Osteoblast (primary cell): ENCODE measurements around the gene SEPTIN12. TPM values are rescaled to one million over a fixed set of nuclear protein-coding genes. Genes with fewer than 3 reads are reported as not detected.

ENCODE experiments used
- DNase-seq: peaks from one replicate; pipeline ENCODE4 v3.0.0; 2011; ENCODE audit warnings: low spot score, mixed read lengths; ENCODE audit not compliant: insufficient read length; ENCODE audit errors: missing footprints
- H2AFZ ChIP-seq: 2 replicates; pipeline ENCODE4 v1.6.0; 2011; ENCODE audit warnings: mild to moderate bottlenecking, low read length
- H3K27ac ChIP-seq: 2 replicates; pipeline ENCODE4 v1.5.1; 2011; ENCODE audit warnings: mild to moderate bottlenecking, low read depth, low read length, moderate library complexity
- H3K27me3 ChIP-seq: 2 replicates; pipeline ENCODE4 v1.6.0; 2012; ENCODE audit warnings: mild to moderate bottlenecking, control low read depth, inconsistent platforms, low read length, moderate library complexity; ENCODE audit not compliant: insufficient read depth
- H3K36me3 ChIP-seq: 2 replicates; pipeline ENCODE4 v1.5.1; 2011; ENCODE audit warnings: mild to moderate bottlenecking, low read length, control low read depth, moderate library complexity; ENCODE audit not compliant: insufficient read depth
- H3K4me1 ChIP-seq: 2 replicates; pipeline ENCODE4 v1.5.1; 2011; ENCODE audit warnings: mild to moderate bottlenecking, low read length, control low read depth, moderate library complexity; ENCODE audit not compliant: insufficient read depth
- H3K4me2 ChIP-seq: 2 replicates; pipeline ENCODE4 v1.6.0; 2011; ENCODE audit warnings: mild to moderate bottlenecking, low read length; ENCODE audit not compliant: insufficient read depth
- H3K4me3 ChIP-seq: fragments of 200-600 bp; sonication (generic); 3 replicates; pipeline ENCODE4 v1.5.1; 2012; ENCODE audit warnings: mild to moderate bottlenecking, low read length, inconsistent platforms; ENCODE audit not compliant: insufficient read depth
- H3K79me2 ChIP-seq: 2 replicates; pipeline ENCODE4 v1.6.0; 2012; ENCODE audit warnings: mild to moderate bottlenecking, low read length, control low read depth, inconsistent platforms; ENCODE audit not compliant: insufficient read depth
- H3K9me3 ChIP-seq: 2 replicates; pipeline ENCODE4 v1.5.1; 2011; ENCODE audit warnings: low read depth, low read length, control low read depth
- H4K20me1 ChIP-seq: 2 replicates; pipeline ENCODE4 v1.6.0; 2012; ENCODE audit warnings: mild to moderate bottlenecking, low read length, control low read depth; ENCODE audit not compliant: insufficient read depth
- total RNA-seq: library from RNA; depleted of rRNA; stranded (reverse); fragments of >200 nt; gene quantifications from 2 replicates; pipeline ENCODE4 v1.2.3, GENCODE V29; 2012
- TF ChIP-seq, protein P1 (sequence below): IDR thresholded peaks from 2 replicates; pipeline ENCODE4 v1.5.1; 2011; ENCODE audit warnings: mild to moderate bottlenecking, low read depth, low read length, moderate library complexity; ENCODE audit errors: extremely low read depth

SEPTIN12 gene
- total RNA-seq, 1 donor = not detected

DNA sequence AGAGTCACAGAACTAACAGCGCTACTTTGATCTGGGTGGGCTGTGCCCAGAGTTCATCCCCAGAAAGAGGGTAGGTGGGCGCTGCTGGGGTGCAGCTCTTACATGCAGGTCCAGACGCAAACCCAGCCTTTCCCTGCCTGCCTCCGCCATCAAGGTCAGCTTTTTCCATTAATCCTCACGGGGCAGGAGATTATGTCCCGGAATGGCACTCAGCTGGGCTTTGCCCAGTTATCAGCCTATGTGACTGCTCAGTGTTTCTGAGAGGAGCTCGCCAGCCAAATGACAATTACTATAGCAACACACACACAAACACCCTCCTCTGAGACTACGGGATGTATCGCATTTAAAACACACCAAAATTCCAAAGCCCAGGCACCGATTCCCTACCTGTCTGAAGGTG lies 38.8 kb upstream of the SEPTIN12 start:
- no peak overlapping the region for H3K4me3 ChIP-seq
- H3K36me3 ChIP-seq = peaks cover 80% of the 10 kb centered on the region
- H3K27ac ChIP-seq = no peak overlapping the region
- no peaks in the 10 kb centered on the region for H3K27me3 ChIP-seq
- peaks cover 13% of the 10 kb centered on the region for H4K20me1 ChIP-seq
- no peak overlapping the region for H3K4me2 ChIP-seq
- H3K4me1 ChIP-seq = no peaks in the 10 kb centered on the region
- DNase-seq = no peak
- H2AFZ ChIP-seq = no peak overlapping the region
- H3K9me3 ChIP-seq = no peaks in the 10 kb centered on the region
- no peaks in the 10 kb centered on the region for H3K79me2 ChIP-seq
- TF ChIP-seq, protein P1, sequence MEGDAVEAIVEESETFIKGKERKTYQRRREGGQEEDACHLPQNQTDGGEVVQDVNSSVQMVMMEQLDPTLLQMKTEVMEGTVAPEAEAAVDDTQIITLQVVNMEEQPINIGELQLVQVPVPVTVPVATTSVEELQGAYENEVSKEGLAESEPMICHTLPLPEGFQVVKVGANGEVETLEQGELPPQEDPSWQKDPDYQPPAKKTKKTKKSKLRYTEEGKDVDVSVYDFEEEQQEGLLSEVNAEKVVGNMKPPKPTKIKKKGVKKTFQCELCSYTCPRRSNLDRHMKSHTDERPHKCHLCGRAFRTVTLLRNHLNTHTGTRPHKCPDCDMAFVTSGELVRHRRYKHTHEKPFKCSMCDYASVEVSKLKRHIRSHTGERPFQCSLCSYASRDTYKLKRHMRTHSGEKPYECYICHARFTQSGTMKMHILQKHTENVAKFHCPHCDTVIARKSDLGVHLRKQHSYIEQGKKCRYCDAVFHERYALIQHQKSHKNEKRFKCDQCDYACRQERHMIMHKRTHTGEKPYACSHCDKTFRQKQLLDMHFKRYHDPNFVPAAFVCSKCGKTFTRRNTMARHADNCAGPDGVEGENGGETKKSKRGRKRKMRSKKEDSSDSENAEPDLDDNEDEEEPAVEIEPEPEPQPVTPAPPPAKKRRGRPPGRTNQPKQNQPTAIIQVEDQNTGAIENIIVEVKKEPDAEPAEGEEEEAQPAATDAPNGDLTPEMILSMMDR = no peak

DNA sequence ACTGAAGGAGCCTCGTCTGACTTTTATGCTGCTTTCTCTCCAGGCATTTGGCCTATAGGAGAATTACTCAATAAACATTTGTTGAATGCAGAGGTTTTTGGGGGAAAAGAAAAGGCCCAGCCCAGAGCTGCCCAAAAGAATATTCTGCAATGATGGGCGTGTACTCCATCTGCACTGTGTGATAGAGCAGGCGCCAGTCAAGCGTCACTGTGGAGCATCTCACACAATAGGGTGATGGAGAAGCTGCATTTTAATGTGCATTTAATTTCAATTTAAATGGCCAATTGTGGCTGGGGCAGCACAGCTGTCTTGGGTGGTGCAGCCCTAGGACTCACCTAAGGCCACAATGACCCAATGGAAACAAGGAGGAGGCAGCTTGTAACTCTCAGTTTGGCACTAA lies 38.4 kb upstream of the SEPTIN12 start:
- peaks cover 80% of the 10 kb centered on the region for H3K36me3 ChIP-seq

GRCh38 chr16:4825196-4825595 lies 37.1 kb upstream of the SEPTIN12 start:
- no peaks in the 10 kb centered on the region for H3K4me1 ChIP-seq
- TF ChIP-seq, protein P1 = no peak
- no peaks in the 10 kb centered on the region for H3K27me3 ChIP-seq
- peaks cover 16% of the 10 kb centered on the region for H4K20me1 ChIP-seq
- H3K27ac ChIP-seq = no peak overlapping the region
- H2AFZ ChIP-seq = no peak overlapping the region
- no peak for DNase-seq
- no peaks in the 10 kb centered on the region for H3K9me3 ChIP-seq
- no peak overlapping the region for H3K4me2 ChIP-seq
- no peaks in the 10 kb centered on the region for H3K79me2 ChIP-seq
- no peak overlapping the region for H3K4me3 ChIP-seq
- H3K36me3 ChIP-seq = peaks cover 80% of the 10 kb centered on the region

More for the DNA sequence above, 38.4 kb upstream of the SEPTIN12 start:
- Histone ChIP-seq H3K4me3 (no peak overlapping the region), H3K79me2 (no peaks in the 10 kb centered on the region), H3K4me2 (no peak overlapping the region), H2AFZ (no peak overlapping the region), H3K4me1 (no peaks in the 10 kb centered on the region), H4K20me1 (peaks cover 13% of the 10 kb centered on the region), H3K9me3 (no peaks in the 10 kb centered on the region), H3K27me3 (no peaks in the 10 kb centered on the region), H3K27ac (no peak overlapping the region)
- TF ChIP-seq, protein P1 = no peak
- DNase-seq = no peak

GRCh38 chr16:4820652-4821051 lies 32.5 kb upstream of the SEPTIN12 start:
- H2AFZ ChIP-seq = no peak overlapping the region
- H3K79me2 ChIP-seq = no peaks in the 10 kb centered on the region
- H3K4me3 ChIP-seq = no peak overlapping the region
- no peak overlapping the region for H3K4me2 ChIP-seq
- TF ChIP-seq, protein P1 = no peak
- no peaks in the 10 kb centered on the region for H3K4me1 ChIP-seq
- DNase-seq = no peak
- peaks cover 7% of the 10 kb centered on the region for H4K20me1 ChIP-seq
- no peaks in the 10 kb centered on the region for H3K9me3 ChIP-seq
- no peak overlapping the region for H3K27ac ChIP-seq
- peaks cover 70% of the 10 kb centered on the region for H3K36me3 ChIP-seq
- no peaks in the 10 kb centered on the region for H3K27me3 ChIP-seq
